H1 (cell line): Measurements from ENCODE around the gene ZNHIT3. TPM values are rescaled to one million over a fixed set of nuclear protein-coding genes. Genes with fewer than 3 reads are reported as not detected.

Experiments
- CTCF ChIA-PET: fragments of 300-600 bp; sonication (Branson Sonifier 250); formaldehyde crosslinking; loops from one replicate; lab custom pipeline; 2021; ENCODE audit not compliant: partially characterized antibody; lab: Charles Lee
- POLR2A ChIA-PET: fragments of 300-600 bp; sonication (Branson Sonifier 250); formaldehyde crosslinking; loops from one replicate; lab custom pipeline; 2021; ENCODE audit warnings: inconsistent platforms; ENCODE audit not compliant: partially characterized antibody; lab: Charles Lee
- DNase-seq, 2 experiments: peaks; one replicate each; pipeline versions ENCODE4 v3.0.0 to v3.0.0-alpha.2; 2010 to 2022; ENCODE audit warnings: low spot score in 2 of 2, low read depth in 1 of 2, mixed read lengths in 1 of 2
- FAIRE-seq: peaks from 2 replicates; lab custom pipeline; 2011; peaks lifted over from hg19 to GRCh38; lab: Jason Lieb, UNC
- H2AFZ ChIP-seq: 2 replicates; pipeline ENCODE4 v1.8.1; 2012; ENCODE audit warnings: low read length, inconsistent platforms
- H2AK5ac ChIP-seq: 2 replicates; pipeline ENCODE4 v1.6.1; 2013; ENCODE audit warnings: low read depth, low read length
- H2BK120ac ChIP-seq: replicated peaks from 2 replicates; pipeline ENCODE3; 2013; ENCODE audit warnings: low read depth, low read length, inconsistent platforms
- H2BK12ac ChIP-seq: 2 replicates; pipeline ENCODE4 v1.6.1; 2013; ENCODE audit warnings: low read depth, low read length
- H2BK15ac ChIP-seq: 2 replicates; pipeline ENCODE4 v1.6.1; 2013; ENCODE audit warnings: low read length
- H2BK20ac ChIP-seq: 2 replicates; pipeline ENCODE4 v1.6.1; 2013; ENCODE audit warnings: low read length
- H2BK5ac ChIP-seq: 2 replicates; pipeline ENCODE4 v1.6.1; 2013; ENCODE audit warnings: low read depth, low read length
- H3K14ac ChIP-seq: 2 replicates; pipeline ENCODE4 v1.6.1; 2013; ENCODE audit warnings: inconsistent platforms; ENCODE audit not compliant: insufficient read length
- H3K18ac ChIP-seq: 2 replicates; pipeline ENCODE4 v1.6.1; 2013; ENCODE audit warnings: low read length; ENCODE audit errors: extremely low read depth
- H3K23ac ChIP-seq: 2 replicates; pipeline ENCODE4 v1.6.1; 2013; ENCODE audit warnings: inconsistent platforms; ENCODE audit not compliant: insufficient read length
- H3K23me2 ChIP-seq: 2 replicates; pipeline ENCODE4 v1.6.1; 2013; ENCODE audit warnings: low read depth, low read length
- H3K27ac ChIP-seq: 2 replicates; pipeline ENCODE4 v1.6.1; 2011; ENCODE audit warnings: low read depth, low read length, inconsistent platforms
- H3K27me3 ChIP-seq, 4 experiments: replicated peaks in 1 of 4; 1 replicate in 1 of 4; 2 replicates in 3 of 4; pipeline versions ENCODE4 v1.6.1 to v1.8.1; 2011 to 2013; ENCODE audit warnings: low read length in 3 of 4, mild to moderate bottlenecking in 3 of 4, inconsistent platforms in 2 of 4, mixed read lengths in 2 of 4, moderate library complexity in 1 of 4; ENCODE audit not compliant: control insufficient read depth in 3 of 4, insufficient read depth in 3 of 4; ENCODE audit errors: extremely low read depth in 1 of 4
- H3K36me3 ChIP-seq, 4 experiments: 2 replicates each; pipeline versions ENCODE4 v1.6.1 to v1.8.1; 2011 to 2013; ENCODE audit warnings: mild to moderate bottlenecking in 4 of 4, low read length in 3 of 4, moderate library complexity in 2 of 4, control low read depth in 1 of 4, inconsistent platforms in 1 of 4; ENCODE audit not compliant: insufficient read depth in 4 of 4, control insufficient read depth in 2 of 4
- H3K4ac ChIP-seq: replicated peaks from 2 replicates; pipeline ENCODE3; 2013; ENCODE audit warnings: low read length, low read depth, mixed read lengths, inconsistent platforms; ENCODE audit not compliant: insufficient read length
- H3K4me1 ChIP-seq, 4 experiments: replicated peaks in 1 of 4; 1 replicate in 1 of 4; 2 replicates in 3 of 4; pipeline versions ENCODE4 v1.6.1 to v1.8.1; 2011 to 2013; ENCODE audit warnings: low read length in 3 of 4, inconsistent platforms in 2 of 4, mixed read lengths in 1 of 4; ENCODE audit not compliant: insufficient read depth in 4 of 4, control insufficient read depth in 3 of 4
- H3K4me2 ChIP-seq, 2 experiments: 2 replicates each; pipeline versions ENCODE4 v1.6.1 to v1.8.1; 2011 to 2013; ENCODE audit warnings: low read depth in 2 of 2, low read length in 2 of 2, control low read depth in 1 of 2, inconsistent platforms in 1 of 2, mild to moderate bottlenecking in 1 of 2; ENCODE audit not compliant: insufficient read depth in 1 of 2
- H3K4me3 ChIP-seq, 4 experiments: fragments of 200-600, 300-600 bp in 1 of 4; sonication (generic), shearing (Covaris generic), sonication (Bioruptor Twin) in 1 of 4; 2 replicates each; pipeline versions ENCODE4 v1.5.1 to v1.8.1; 2011 to 2016; ENCODE audit warnings: low read length in 4 of 4, low read depth in 3 of 4, control low read depth in 2 of 4, inconsistent platforms in 2 of 4, mild to moderate bottlenecking in 2 of 4, mixed read lengths in 1 of 4, moderate library complexity in 1 of 4; ENCODE audit not compliant: insufficient read depth in 2 of 4; ENCODE audit errors: extremely low read depth in 1 of 4
- H3K56ac ChIP-seq: replicated peaks from 2 replicates; pipeline ENCODE3; 2013; ENCODE audit warnings: low read depth, mild to moderate bottlenecking, mixed read lengths, low read length, inconsistent platforms; ENCODE audit not compliant: insufficient read length
- H3K79me1 ChIP-seq: 2 replicates; pipeline ENCODE4 v1.6.1; 2013; ENCODE audit warnings: low read depth, low read length, control low read depth
- H3K79me2 ChIP-seq, 2 experiments: 2 replicates each; pipeline versions ENCODE4 v1.6.1 to v1.8.1; 2012 to 2013; ENCODE audit warnings: low read length in 2 of 2, mild to moderate bottlenecking in 2 of 2, inconsistent platforms in 1 of 2; ENCODE audit not compliant: insufficient read depth in 2 of 2, control insufficient read depth in 1 of 2
- H3K9ac ChIP-seq, 4 experiments: replicated peaks in 1 of 4; 1 replicate in 1 of 4; 2 replicates in 3 of 4; pipeline versions ENCODE4 v1.6.1 to v1.8.1; 2011 to 2013; ENCODE audit warnings: low read depth in 3 of 4, low read length in 3 of 4, control low read depth in 2 of 4, mild to moderate bottlenecking in 2 of 4, moderate library complexity in 2 of 4, inconsistent platforms in 1 of 4; ENCODE audit errors: extremely low read depth in 1 of 4
- H3K9me3 ChIP-seq, 2 experiments: 2 replicates each; pipeline versions ENCODE4 v1.6.1 to v1.8.1; 2012 to 2013; ENCODE audit warnings: mild to moderate bottlenecking in 2 of 2, moderate library complexity in 2 of 2, control low read depth in 1 of 2, inconsistent platforms in 1 of 2, low read depth in 1 of 2, low read length in 1 of 2, mixed read lengths in 1 of 2; ENCODE audit not compliant: insufficient read depth in 2 of 2
- H4K20me1 ChIP-seq, 2 experiments: replicated peaks in 1 of 2; 2 replicates each; pipeline versions ENCODE3 to v1.8.1; 2011 to 2013; ENCODE audit warnings: inconsistent platforms in 2 of 2, low read length in 2 of 2, mild to moderate bottlenecking in 1 of 2; ENCODE audit not compliant: insufficient read depth in 2 of 2, control insufficient read depth in 1 of 2
- H4K5ac ChIP-seq: 2 replicates; pipeline ENCODE4 v1.6.1; 2013; ENCODE audit warnings: low read length, low read depth, mixed read lengths, inconsistent platforms; ENCODE audit not compliant: insufficient read length
- H4K8ac ChIP-seq: 2 replicates; pipeline ENCODE4 v1.8.0; 2013; ENCODE audit warnings: mild to moderate bottlenecking, moderate library complexity, low read length, inconsistent platforms; ENCODE audit not compliant: insufficient read depth; ENCODE audit errors: extremely low read depth
- H4K91ac ChIP-seq: replicated peaks from 2 replicates; pipeline ENCODE3; 2013; ENCODE audit warnings: low read length, mixed read lengths, inconsistent platforms; ENCODE audit not compliant: insufficient read length
- ATF2 ChIP-seq: IDR thresholded peaks from 2 replicates; pipeline ENCODE4 v1.6.1; 2012; ENCODE audit warnings: low read length, inconsistent platforms
- CTCF ChIP-seq, 3 experiments: IDR thresholded peaks; 1 replicate in 2 of 3; 2 replicates in 1 of 3; pipeline versions ENCODE4 v1.5.1 to v1.6.1; 2011; ENCODE audit warnings: low read length in 3 of 3, mild to moderate bottlenecking in 3 of 3, inconsistent platforms in 2 of 3, low read depth in 1 of 3, moderate library complexity in 1 of 3; ENCODE audit not compliant: insufficient read depth in 1 of 3; ENCODE audit errors: control extremely low read depth in 1 of 3
- E2F6 ChIP-seq: IDR thresholded peaks from 2 replicates; pipeline ENCODE4 v1.6.1; 2012; ENCODE audit warnings: inconsistent platforms
- EZH2 ChIP-seq: fragments of 200-600 bp; sonication (generic); IDR thresholded peaks from 2 replicates; pipeline ENCODE4 v1.7.1; 2012; ENCODE audit warnings: low read depth, mild to moderate bottlenecking, moderate library complexity, low read length, inconsistent platforms; ENCODE audit not compliant: severe bottlenecking
- FOSL1 ChIP-seq: IDR thresholded peaks from 2 replicates; pipeline ENCODE4 v1.6.1; 2011; ENCODE audit warnings: mild to moderate bottlenecking, low read depth, low read length, moderate library complexity; ENCODE audit not compliant: insufficient read depth
- POLR2AphosphoS5 ChIP-seq: IDR thresholded peaks from 2 replicates; pipeline ENCODE4 v1.6.1; 2011; ENCODE audit warnings: low read depth, low read length
- TEAD4 ChIP-seq: IDR thresholded peaks from 2 replicates; pipeline ENCODE4 v1.6.1; 2012; ENCODE audit warnings: low read depth, low read length, inconsistent platforms, mixed read lengths
- WGBS, 2 experiments: shearing (Covaris generic) in 1 of 2; methylation state at CpG; one replicate each; pipeline versions ENCODE4 v1.1.6 to v1.1.7; 2013 to 2015; ENCODE audit warnings: low lambda C conversion rate in 2 of 2, mixed read lengths in 2 of 2, inconsistent platforms in 1 of 2, low coverage in 1 of 2, missing lambda C conversion rate in 1 of 2; ENCODE audit not compliant: insufficient replicate concordance in 2 of 2, insufficient coverage in 1 of 2, insufficient read length in 1 of 2; ENCODE audit errors: extremely low coverage in 1 of 2, missing lambda C conversion rate in 1 of 2; 5-methylcytosine and 5-hydroxymethylcytosine counted together
- polyA plus RNA-seq, 7 experiments: library from polyadenylated mRNA; depleted of rRNA in 3 of 7; stranded (reverse) in 5 of 7; unstranded in 2 of 7; fragments of >200 nt in 5 of 7; fragments of 200-250 nt in 2 of 7; gene quantifications; 1 replicate in 5 of 7; 2 replicates in 1 of 7; 4 replicates in 1 of 7; pipeline versions ENCODE4 v1.2.1 to v1.2.3, GENCODE V29; 2011 to 2013; ENCODE audit warnings: missing spikeins in 2 of 7, mixed read lengths in 2 of 7
- total RNA-seq: library from RNA; stranded (reverse); fragmentation: NEBNext Ultra II Directional; extraction: Animal tissue kit (Norgen Biotek cat#: 25700); gene quantifications from 2 replicates; pipeline ENCODE4 v1.2.1, GENCODE V29; 2021

The ZNHIT3 gene
- total and polyA plus RNA-seq, 2 of the 8 experiments (the other 6 are each of a cell fraction or from before 2014, with no cell fraction given) = 59.1 to 147 TPM

GRCh38 chr17:36475346-36475970, 11.0 kb upstream of the ZNHIT3 start:
- H3K9me3 ChIP-seq = no peaks in the 10 kb centered on the region
- H2BK12ac ChIP-seq = 0 out of 2 replicates have a peak overlapping the region, but pooled peaks have one; percentile 50
- ChIA-PET POLR2A (interaction anchor here (1.2 kb wide), 1 partner anchor 11 kb away, joined by 3 read pairs; the partner anchor contains the start of gene ZNHIT3), CTCF (interaction anchor here (1.5 to 4.0 kb wide), 3 partner anchors 12 to 1847 kb away, joined by 3 to 20 read pairs (median 6); no protein-coding TSS in a partner anchor)
- H3K18ac ChIP-seq = no peak overlapping the region
- no peak overlapping the region for H3K27ac ChIP-seq
- WGBS, 2 experiments = 78% methylated on average over 4 of the region's 4 CpGs; no CpG with 5 or more reads in 1 of the 2 experiments
- FAIRE-seq (no peak), DNase-seq (no peak)
- no peak overlapping the region for H3K14ac ChIP-seq
- H3K23ac ChIP-seq = no peak overlapping the region
- no peak overlapping the region for H3K4ac ChIP-seq
- H2BK120ac ChIP-seq = no peak overlapping the region
- H4K91ac ChIP-seq = no peak overlapping the region
- H3K36me3 ChIP-seq = no peaks in the 10 kb centered on the region
- H3K79me1 ChIP-seq = no peaks in the 10 kb centered on the region
- H2BK5ac ChIP-seq = no peak overlapping the region
- no peak overlapping the region for H2BK20ac ChIP-seq
- no peak overlapping the region for H2AFZ ChIP-seq
- no peaks in the 10 kb centered on the region for H3K4me1 ChIP-seq
- no peak overlapping the region for H3K4me2 ChIP-seq
- no peaks in the 10 kb centered on the region for H3K79me2 ChIP-seq
- H3K9ac ChIP-seq = no peak overlapping the region
- H2BK15ac ChIP-seq = no peak overlapping the region
- no peak overlapping the region for H4K5ac ChIP-seq
- H4K8ac ChIP-seq = no peak overlapping the region
- no peak overlapping the region for H3K56ac ChIP-seq
- H3K27me3 ChIP-seq = peaks cover 0 to 4% (median 0%) of the 10 kb centered on the region in 4 experiments; a peak in 2 of 7 replicates
- H2AK5ac ChIP-seq = no peak overlapping the region
- no peaks in the 10 kb centered on the region for H3K23me2 ChIP-seq
- no peaks in the 10 kb centered on the region for H4K20me1 ChIP-seq
- H3K4me3 ChIP-seq = no peak overlapping the region
- TF ChIP-seq E2F6 (no peak), TEAD4 (no peak), EZH2 (no peak), ATF2 (no peak), CTCF (IDR thresholded peaks at IDR 0.05; ENCODE audit: control extremely low read depth in 1 of 3, insufficient read depth in 1 of 3, low read depth in 1 of 3, low read length in 3 of 3) (no peak), FOSL1 (no peak), POLR2AphosphoS5 (no peak)
